Activated CD8-positive, alpha-beta T cell treated with anti-CD3 and anti-CD28 coated beads, Interleukin-2, amount 10 ng/mL, durations not matched to agents 7 days and 5 days (primary cell): Measurements from ENCODE around the gene IGFBP5. TPM values are rescaled to one million over a fixed set of nuclear protein-coding genes. Genes with fewer than 3 reads are reported as not detected.

Source experiments
- total RNA-seq, 2 experiments: library from RNA; stranded (reverse); gene quantifications; one replicate each; pipeline ENCODE4 v1.2.3, GENCODE V29; 2021

The IGFBP5 gene
- total RNA-seq, 2 experiments from 2014 or later: 0.08 to 0.18 TPM

Other genes with a start within 250 kb of the IGFBP5 start
- gene RPL37A, start 196.7 kb downstream of the IGFBP5 start, total RNA-seq: 1,000 to 10,000 TPM; 2,232 to 2,277 TPM
- gene IGFBP2, start 62.1 kb downstream of the IGFBP5 start, total RNA-seq: 10 to 100 TPM; 74.7 to 75.5 TPM
- not detected for gene TNP1, start 164.5 kb upstream of the IGFBP5 start, total RNA-seq